ENCODE measurements around the gene TMEM59L. TPM values are rescaled to one million over a fixed set of nuclear protein-coding genes. Genes with fewer than 3 reads are reported as not detected.

The TMEM59L gene
- total and polyA plus RNA-seq, 2 of the 13 experiments (the other 11 are each of a cell fraction or from before 2014, with no cell fraction given): 0.97 to 5.5 TPM

DNA sequence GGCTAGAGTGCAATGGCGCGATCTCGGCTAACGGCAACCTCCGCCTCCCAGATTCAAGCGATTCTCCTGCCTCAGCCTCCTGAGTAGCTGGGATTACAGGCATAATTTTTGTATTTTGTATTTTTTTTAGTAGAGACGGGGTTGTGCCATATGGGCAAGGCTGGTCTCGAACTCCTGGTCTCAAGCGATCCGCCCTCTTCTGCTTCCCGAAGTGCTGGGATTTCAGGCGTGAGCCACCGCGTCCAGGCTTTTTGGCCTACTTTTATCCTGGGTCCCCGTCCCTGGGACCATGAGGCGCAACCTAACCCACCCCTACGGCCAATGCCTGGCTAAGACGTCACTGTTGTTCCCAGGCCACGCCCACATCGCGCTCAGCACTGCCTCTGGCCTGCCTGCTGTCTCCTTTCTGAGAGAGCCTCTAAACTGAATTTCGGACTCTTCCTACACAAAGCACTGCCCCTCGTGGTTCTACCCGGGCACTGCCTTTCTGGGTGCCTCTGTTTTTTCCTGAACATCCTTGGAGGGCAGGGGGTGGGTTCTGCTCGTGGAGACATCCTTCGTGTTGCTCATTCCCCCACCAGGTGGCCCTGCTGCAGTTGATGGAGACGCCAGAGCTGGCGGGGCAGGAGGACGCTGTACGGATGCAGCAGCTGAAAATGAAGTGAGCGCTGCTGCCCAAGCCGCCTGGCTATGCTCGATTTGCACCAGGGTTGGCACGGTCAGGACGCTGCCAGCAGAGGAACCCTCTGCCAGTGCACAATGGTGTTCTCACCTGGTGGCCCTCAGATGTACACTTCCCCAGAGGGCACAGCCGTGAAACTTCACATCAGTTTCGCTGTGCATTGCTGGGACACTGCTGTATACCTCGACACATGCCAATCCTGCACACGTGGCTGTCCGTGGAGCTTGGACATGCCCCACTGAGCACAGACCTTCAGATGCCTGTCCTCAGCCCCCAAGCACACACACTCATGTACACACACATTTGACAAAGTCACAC, 22.1 kb upstream of the TMEM59L start (continued):
- TF ChIP-seq, protein P1, sequence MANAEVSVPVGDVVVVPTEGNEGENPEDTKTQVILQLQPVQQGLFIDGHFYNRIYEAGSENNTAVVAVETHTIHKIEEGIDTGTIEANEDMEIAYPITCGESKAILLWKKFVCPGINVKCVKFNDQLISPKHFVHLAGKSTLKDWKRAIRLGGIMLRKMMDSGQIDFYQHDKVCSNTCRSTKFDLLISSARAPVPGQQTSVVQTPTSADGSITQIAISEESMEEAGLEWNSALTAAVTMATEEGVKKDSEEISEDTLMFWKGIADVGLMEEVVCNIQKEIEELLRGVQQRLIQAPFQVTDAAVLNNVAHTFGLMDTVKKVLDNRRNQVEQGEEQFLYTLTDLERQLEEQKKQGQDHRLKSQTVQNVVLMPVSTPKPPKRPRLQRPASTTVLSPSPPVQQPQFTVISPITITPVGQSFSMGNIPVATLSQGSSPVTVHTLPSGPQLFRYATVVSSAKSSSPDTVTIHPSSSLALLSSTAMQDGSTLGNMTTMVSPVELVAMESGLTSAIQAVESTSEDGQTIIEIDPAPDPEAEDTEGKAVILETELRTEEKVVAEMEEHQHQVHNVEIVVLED (CRISPR knock-in tag; IDR thresholded peaks at IDR 0.05; ENCODE audit: borderline replicate concordance): no peak
- peak; percentile 92 for TF ChIP-seq AGO2 (optimal IDR thresholded peaks at IDR 0.05; ENCODE audit: low read depth, low read length)
- TF ChIP-seq TMF1 (CRISPR knock-in tag; IDR thresholded peaks at IDR 0.05; ENCODE audit: low read depth): no peak
- TF ChIP-seq CBFB (CRISPR knock-in tag; IDR thresholded peaks at IDR 0.05): no peak
- TF ChIP-seq, protein P2, sequence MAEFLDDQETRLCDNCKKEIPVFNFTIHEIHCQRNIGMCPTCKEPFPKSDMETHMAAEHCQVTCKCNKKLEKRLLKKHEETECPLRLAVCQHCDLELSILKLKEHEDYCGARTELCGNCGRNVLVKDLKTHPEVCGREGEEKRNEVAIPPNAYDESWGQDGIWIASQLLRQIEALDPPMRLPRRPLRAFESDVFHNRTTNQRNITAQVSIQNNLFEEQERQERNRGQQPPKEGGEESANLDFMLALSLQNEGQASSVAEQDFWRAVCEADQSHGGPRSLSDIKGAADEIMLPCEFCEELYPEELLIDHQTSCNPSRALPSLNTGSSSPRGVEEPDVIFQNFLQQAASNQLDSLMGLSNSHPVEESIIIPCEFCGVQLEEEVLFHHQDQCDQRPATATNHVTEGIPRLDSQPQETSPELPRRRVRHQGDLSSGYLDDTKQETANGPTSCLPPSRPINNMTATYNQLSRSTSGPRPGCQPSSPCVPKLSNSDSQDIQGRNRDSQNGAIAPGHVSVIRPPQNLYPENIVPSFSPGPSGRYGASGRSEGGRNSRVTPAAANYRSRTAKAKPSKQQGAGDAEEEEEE (CRISPR knock-in tag; IDR thresholded peaks at IDR 0.05; ENCODE audit: borderline replicate concordance): no peak
- TF ChIP-seq, protein P3, sequence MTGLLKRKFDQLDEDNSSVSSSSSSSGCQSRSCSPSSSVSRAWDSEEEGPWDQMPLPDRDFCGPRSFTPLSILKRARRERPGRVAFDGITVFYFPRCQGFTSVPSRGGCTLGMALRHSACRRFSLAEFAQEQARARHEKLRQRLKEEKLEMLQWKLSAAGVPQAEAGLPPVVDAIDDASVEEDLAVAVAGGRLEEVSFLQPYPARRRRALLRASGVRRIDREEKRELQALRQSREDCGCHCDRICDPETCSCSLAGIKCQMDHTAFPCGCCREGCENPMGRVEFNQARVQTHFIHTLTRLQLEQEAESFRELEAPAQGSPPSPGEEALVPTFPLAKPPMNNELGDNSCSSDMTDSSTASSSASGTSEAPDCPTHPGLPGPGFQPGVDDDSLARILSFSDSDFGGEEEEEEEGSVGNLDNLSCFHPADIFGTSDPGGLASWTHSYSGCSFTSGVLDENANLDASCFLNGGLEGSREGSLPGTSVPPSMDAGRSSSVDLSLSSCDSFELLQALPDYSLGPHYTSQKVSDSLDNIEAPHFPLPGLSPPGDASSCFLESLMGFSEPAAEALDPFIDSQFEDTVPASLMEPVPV (CRISPR knock-in tag; IDR thresholded peaks at IDR 0.05): no peak
- TF ChIP-seq IKZF4 (CRISPR knock-in tag; IDR thresholded peaks at IDR 0.05; ENCODE audit: borderline replicate concordance, low read depth, not compliant biosample characterization): no peak
- TF ChIP-seq MED13 (CRISPR knock-in tag; IDR thresholded peaks at IDR 0.05): no peak
- TF ChIP-seq, protein P4, sequence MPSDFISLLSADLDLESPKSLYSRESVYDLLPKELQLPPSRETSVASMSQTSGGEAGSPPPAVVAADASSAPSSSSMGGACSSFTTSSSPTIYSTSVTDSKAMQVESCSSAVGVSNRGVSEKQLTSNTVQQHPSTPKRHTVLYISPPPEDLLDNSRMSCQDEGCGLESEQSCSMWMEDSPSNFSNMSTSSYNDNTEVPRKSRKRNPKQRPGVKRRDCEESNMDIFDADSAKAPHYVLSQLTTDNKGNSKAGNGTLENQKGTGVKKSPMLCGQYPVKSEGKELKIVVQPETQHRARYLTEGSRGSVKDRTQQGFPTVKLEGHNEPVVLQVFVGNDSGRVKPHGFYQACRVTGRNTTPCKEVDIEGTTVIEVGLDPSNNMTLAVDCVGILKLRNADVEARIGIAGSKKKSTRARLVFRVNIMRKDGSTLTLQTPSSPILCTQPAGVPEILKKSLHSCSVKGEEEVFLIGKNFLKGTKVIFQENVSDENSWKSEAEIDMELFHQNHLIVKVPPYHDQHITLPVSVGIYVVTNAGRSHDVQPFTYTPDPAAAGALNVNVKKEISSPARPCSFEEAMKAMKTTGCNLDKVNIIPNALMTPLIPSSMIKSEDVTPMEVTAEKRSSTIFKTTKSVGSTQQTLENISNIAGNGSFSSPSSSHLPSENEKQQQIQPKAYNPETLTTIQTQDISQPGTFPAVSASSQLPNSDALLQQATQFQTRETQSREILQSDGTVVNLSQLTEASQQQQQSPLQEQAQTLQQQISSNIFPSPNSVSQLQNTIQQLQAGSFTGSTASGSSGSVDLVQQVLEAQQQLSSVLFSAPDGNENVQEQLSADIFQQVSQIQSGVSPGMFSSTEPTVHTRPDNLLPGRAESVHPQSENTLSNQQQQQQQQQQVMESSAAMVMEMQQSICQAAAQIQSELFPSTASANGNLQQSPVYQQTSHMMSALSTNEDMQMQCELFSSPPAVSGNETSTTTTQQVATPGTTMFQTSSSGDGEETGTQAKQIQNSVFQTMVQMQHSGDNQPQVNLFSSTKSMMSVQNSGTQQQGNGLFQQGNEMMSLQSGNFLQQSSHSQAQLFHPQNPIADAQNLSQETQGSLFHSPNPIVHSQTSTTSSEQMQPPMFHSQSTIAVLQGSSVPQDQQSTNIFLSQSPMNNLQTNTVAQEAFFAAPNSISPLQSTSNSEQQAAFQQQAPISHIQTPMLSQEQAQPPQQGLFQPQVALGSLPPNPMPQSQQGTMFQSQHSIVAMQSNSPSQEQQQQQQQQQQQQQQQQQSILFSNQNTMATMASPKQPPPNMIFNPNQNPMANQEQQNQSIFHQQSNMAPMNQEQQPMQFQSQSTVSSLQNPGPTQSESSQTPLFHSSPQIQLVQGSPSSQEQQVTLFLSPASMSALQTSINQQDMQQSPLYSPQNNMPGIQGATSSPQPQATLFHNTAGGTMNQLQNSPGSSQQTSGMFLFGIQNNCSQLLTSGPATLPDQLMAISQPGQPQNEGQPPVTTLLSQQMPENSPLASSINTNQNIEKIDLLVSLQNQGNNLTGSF (CRISPR knock-in tag; IDR thresholded peaks at IDR 0.05): no peak
- TF ChIP-seq ZFP1 (CRISPR knock-in tag; IDR thresholded peaks at IDR 0.05): no peak
- no peak for TF ChIP-seq ADNP (CRISPR knock-in tag; IDR thresholded peaks at IDR 0.05)
- no peak for TF ChIP-seq MBD4 (IDR thresholded peaks at IDR 0.05; ENCODE audit: borderline replicate concordance, low read length)
- TF ChIP-seq ZNF24 (IDR thresholded peaks at IDR 0.05): no peak
- no peak for TF ChIP-seq ZSCAN30 (CRISPR knock-in tag; IDR thresholded peaks at IDR 0.05)
- TF ChIP-seq CEBPG (CRISPR knock-in tag; IDR thresholded peaks at IDR 0.05): no peak
- TF ChIP-seq NPAS2 (CRISPR knock-in tag; IDR thresholded peaks at IDR 0.05; ENCODE audit: borderline replicate concordance): no peak
- TF ChIP-seq ONECUT2 (CRISPR knock-in tag; IDR thresholded peaks at IDR 0.05): no peak
